GM18951 (cell line): ENCODE measurements around the gene GIN1.

Source experiments
- POLR2A ChIP-seq: IDR thresholded peaks from 4 replicates; pipeline ENCODE4 v1.6.1; 2011; ENCODE audit warnings: mild to moderate bottlenecking; ENCODE audit not compliant: insufficient read length, insufficient read depth; ENCODE audit errors: extremely low read depth
- in situ Hi-C: fragments of 300-500 bp; cut with MboI; formaldehyde crosslinking; loops from one replicate; pipeline ENCODE4 v1.12.0; 2022; ENCODE audit warnings: low sequenced_read_pairs, mixed read lengths, inconsistent platforms; ENCODE audit not compliant: unreplicated experiment

The GIN1 gene

DNA sequence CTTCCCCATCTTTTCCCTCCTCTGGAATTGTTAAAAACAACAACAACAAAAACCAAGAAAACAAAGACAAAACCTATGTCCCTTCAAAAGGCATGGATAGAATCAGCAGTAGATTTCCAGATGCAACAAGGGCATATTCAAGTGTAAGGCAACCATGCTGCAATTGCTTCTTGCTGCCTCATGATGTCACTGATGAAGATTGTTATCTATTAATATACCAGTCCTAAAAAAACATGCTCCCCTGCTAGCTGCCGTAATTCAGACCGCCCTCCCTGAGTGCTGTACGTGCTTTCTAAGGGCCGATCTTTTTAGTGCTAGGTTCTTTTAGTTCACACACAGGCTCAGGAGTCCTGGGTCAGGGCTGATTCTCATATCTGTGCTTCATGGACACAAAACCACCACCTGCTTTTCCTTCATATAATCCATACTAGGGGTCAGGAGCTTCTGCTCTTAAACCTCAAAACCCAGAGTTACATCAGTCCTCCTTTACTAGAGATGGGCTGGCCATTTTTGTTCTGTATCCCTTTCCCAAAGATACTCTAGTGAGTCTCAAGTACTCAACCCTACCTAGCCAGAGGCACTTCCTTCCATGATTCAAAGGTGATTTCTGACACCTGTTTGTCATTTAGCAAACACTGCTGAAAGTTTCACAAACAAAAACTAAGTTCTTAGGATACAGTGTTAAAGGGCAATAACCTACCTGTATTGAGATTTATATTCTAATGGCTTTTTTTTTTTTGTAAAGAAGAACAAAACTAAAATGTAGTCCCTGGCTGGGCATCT, 82.1 kb downstream of the GIN1 start:
- in situ Hi-C loops: loop anchor here (25.0 kb wide), 1 partner anchor 451 kb away; no protein-coding TSS in a partner anchor
- no peak for TF ChIP-seq POLR2A

DNA sequence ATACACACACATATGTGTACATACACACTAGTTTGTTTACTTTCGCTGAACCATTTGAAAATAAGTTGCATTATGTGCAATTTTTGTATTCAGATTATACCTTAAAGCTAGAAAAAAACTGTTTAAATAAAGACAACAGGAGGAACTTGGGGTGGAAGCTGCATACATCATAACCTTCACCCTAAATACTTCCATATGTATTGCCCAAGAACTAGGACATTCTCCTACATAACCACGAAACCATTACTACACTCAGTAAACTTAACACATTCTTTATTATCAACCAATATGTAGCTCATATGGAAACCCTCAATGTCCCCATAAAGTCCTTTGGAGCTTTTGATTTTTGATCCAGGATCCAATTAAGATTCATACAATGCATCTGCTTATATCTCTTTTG, 83.3 kb downstream of the GIN1 start:
- in situ Hi-C loops: loop anchor here (25.0 kb wide), 1 partner anchor 449 kb away; no protein-coding TSS in a partner anchor
- TF ChIP-seq POLR2A: no peak
